NCI-H345 treated with DMSO at 0.1 percent for 48 hours (cell line): Measurements from ENCODE around the gene CRYBA2.

ENCODE experiments used
- DNase-seq: peaks from one replicate; lab custom pipeline; 2025; ENCODE audit not compliant: unreplicated experiment; lab: John Stamatoyannopoulos, UW

Gene CRYBA2

GRCh38 chr2:218993345-218994315 is at the start of gene CRYBA2:
Gene CRYBA2, minus strand, starts transcription at chr2:218993422. Its CDS starts 246 bp downstream, at chr2:218993176.
- DNase-seq, result peak; percentile 68

- no peak for DNase-seq
These were observed 49.5 kb upstream of the CRYBA2 start for GRCh38 chr2:219042750-219043149.

DNA sequence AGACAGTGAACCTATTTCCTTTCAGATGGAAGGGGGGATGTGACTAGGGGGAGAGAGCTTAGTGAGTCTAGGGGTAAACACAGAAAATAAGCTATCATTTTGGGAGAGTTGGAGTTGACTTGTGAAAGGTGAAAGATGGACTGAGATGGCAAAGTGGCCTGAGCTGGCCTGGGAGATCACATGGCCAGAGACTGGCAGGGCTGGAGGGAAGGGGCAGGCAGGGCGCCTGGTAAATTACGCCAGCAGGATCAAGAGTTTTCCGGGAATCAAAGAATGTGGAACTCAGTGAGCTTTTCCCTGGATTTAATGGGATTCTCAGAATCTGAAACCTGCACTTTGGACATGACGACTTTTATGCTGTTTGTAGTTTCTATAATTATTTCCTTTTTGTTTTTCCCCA is 48.9 kb upstream of the CRYBA2 start:
- DNase-seq, result no peak

DNA sequence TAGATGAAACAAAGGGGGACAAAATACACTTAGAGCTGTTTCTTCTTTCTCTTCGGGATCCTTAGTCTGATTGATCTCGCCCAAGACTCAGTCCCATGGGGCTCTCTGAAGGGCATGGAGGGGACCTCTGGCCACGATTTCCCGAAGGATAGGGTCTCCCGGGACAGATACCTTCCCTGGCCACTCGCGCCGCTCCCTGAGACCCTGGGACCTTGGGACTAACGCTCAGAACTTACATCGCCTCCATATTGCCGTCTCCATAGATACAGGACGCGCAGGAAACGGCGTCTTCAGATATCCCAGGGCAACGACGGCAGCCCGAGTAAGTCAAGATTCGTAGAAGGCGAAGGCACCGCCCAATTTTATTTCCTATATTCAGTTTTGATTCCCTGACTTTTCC is 48.0 kb upstream of the CRYBA2 start, which contains the start of gene CFAP65:
TSS of gene CFAP65 (minus strand) at position 265 of the 400 bp plus-strand sequence. CDS start 2,468 bp downstream, outside the sequence.
- DNase-seq, result peak; percentile 63

GRCh38 chr2:219038600-219038999 is 45.4 kb upstream of the CRYBA2 start:
- no peak for DNase-seq

DNA sequence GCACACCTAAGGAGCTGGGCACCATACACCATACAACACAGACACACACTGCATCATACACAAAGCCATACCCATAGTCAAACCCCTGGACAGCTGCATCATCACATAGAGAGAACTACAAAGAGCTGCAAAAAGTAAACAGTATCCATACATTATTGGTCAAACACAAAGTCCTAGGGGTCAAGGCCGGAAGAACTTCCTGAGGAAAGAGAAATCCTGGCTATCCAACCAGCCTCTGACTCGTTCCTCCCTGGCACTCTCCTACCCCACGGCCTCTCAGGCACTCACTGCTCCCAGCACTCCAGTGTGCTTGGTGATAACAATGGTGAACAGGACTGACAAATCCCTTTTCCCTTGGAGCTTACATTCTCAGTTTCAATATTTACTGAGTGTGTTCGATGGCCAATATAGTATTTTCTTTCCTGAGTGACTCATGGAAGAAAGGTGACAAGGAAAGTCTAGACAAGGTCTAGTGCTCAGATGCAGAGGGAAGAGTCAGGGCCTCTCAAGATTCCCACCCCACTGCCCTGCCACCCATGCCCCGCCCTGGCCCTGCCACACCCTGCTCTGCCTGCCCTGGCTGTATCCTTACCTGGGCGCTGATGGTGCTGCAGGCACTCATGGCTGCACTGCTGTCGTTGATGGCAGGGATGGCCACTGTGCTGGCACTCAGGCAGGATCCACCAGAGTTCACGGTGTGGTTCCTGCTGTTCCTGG is 44.7 kb upstream of the CRYBA2 start:
- no peak for DNase-seq

DNA sequence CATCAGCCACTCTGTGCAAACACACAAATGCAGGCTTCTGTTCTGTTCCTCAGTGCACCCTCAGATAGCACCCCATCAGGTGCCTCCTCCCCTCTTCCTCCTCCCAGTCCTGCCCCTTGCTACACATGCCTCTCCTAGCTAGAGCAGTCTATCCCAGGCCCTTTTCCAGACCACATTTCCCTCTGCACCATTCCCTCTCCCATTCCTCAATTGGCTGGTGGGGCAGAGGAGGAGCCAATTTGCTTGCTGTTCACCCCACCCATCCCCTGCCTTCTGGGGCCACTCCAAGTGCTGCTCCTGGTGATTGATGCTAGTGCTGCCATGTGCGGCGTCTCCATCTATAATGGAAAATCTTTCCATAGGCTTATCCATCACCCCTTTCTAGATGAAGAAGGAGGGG is 42.7 kb upstream of the CRYBA2 start:
- DNase-seq, result no peak

GRCh38 chr2:219034823-219035222 is 41.6 kb upstream of the CRYBA2 start:
- DNase-seq, result no peak

DNA sequence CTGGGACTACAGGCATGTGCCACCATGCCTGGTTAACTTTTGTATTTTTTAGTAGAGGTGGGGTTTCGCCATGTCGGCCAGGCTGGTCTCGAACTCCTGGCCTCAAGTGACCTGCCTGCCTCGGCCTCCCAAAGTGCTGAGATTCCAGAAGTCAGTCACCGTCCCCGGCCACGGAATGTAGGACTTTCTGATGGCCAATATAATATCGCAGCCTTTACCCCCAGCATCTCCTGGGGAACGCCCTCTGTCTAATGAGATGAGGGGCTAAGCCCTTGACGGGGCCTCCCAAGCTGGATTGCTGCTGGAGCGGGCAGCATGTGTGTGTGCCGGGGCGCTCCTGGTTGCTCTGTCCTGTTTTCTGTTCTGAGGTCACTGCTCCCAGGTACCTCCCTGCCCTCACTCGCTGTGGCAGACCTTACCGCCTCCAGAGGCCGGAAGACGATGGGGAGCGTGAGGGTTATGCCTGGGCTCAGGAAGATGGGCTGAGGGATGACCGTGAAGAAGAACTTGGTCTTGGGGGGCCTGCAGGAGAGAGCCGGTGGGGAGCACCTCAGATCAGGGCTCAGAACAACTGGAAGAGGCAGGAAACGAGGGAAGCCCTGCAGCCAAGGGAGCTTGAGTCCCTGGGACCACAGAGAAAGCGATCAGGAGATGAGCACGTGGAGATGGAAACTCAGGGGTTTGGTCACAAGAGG is 39.0 kb upstream of the CRYBA2 start:
- DNase-seq, result no peak

- DNase-seq, result no peak
These were observed 38.0 kb upstream of the CRYBA2 start for GRCh38 chr2:219031005-219031738.

GRCh38 chr2:219030177-219030940 is 37.1 kb upstream of the CRYBA2 start:
- DNase-seq, result no peak

DNA sequence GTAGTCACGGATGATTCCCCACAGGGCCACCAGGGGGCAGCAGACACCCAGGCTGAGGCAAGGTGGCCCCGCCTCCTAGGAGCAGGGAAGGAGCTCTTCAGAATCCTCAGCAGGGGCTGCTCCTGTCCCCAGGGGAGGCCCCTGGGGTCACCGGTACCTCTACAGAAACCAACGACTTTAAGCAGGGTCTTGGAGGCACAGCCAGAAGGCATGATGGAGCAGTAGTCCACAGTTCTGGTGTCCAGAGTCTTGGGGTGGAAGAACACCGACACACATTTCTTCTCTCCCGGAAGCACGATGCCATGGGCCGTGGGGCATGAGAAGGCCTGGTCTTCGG is 36.6 kb upstream of the CRYBA2 start:
- peak; percentile 64 for DNase-seq

DNA sequence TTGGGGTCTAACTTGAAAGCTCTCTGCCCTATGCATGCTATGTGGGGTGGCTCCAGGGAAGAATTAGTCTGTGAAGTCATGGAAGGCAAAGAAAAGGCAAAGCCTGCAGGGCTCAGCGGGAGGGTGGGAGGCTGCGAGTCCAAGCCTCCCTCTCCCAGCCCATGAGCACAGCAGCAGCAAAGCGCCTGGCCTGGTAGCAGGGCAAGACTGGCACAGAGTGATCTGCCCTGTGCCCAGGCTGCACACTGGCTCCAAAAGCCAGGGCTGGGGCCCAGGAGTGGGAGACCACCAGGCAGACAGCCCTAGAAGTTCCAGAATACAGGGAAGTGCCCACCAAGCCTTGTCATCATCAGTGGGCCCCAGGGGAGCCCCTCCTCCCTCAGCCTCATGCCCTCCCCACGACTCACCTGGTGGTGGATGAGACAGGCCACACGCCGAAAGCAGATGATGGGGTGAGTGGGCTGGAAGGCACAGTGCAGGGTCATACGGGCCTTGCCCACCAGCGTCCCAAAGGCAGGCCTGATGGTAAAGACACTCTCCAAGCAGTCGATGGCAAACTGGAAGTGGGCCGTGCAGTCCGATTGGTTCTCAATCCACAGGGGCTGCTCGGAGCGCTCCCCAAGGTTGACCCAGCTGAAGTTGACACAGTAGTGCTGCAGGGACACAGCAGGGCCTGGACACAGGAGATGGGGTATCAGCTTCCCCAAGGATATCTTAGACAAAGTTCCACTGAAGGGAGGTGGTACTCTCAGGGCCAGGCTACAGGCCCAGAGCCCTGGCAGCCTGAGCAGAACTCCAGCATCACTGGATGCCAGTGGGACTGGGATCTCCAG is 36.0 kb upstream of the CRYBA2 start:
- no peak for DNase-seq

GRCh38 chr2:219028141-219028540 is 34.9 kb upstream of the CRYBA2 start:
- DNase-seq, result no peak

DNA sequence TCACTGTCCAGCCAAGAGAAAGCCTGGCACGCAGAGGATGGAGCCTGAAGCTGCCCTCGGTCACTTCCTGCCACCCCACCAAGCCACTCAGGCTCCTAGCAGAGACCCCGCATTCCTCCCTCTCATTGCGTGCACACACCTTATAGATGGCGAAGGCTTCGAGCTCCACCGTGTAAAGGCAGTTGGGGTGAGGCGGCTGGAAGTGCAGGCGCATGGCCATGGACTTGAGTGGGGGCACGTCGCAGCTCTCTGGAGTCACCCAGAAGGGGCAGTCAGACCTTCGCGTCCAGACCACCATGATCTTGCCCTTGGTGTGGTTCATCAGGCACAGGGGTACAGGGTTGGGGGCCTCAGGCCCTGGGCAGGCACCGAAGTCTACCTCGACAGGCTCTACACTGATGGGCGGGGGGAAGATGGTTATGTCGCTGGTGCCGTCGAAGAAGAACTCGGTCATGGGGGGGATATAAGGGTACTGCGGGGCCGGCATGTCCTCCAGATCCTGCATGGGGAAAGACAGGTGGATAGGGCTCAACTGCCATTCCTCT is 34.4 kb upstream of the CRYBA2 start:
- DNase-seq, result no peak

DNA sequence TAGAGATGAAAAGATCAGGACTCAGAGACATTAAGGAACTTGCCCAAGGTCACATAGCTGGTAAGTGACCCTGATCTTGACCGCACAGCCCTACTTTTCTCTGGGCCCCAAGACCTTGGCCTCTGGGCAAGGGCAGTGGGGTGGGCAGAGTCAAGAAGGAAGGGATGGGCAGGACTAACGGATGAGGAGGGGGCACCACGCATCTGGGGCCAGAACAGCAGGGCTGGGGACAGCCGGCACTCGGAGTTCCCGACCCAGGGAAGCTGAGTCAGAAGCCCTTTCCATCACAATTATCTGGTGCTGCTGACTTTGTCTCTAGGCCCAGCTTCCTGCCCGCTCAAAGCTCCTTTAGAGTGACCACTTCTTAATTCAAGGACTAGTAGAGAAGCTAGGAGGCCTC is 33.7 kb upstream of the CRYBA2 start:
- no peak for DNase-seq

- DNase-seq, result no peak
These were observed 32.7 kb upstream of the CRYBA2 start for GRCh38 chr2:219025637-219026585.

GRCh38 chr2:219024059-219024458 is 30.8 kb upstream of the CRYBA2 start:
- DNase-seq, result no peak
